Kidney capillary endothelial cell (primary cell): ENCODE measurements around the gene HSBP1L1.
"Not testable (repeated sequence)": the region's sequence is repeated elsewhere in the genome, so short reads cannot be mapped to it uniquely, and the experiment has no call there.

Experiments used
- DNase-seq: peaks from one replicate; pipeline ENCODE4 v3.0.0-alpha.2; 2018; ENCODE audit warnings: low spot score

Gene HSBP1L1

DNA sequence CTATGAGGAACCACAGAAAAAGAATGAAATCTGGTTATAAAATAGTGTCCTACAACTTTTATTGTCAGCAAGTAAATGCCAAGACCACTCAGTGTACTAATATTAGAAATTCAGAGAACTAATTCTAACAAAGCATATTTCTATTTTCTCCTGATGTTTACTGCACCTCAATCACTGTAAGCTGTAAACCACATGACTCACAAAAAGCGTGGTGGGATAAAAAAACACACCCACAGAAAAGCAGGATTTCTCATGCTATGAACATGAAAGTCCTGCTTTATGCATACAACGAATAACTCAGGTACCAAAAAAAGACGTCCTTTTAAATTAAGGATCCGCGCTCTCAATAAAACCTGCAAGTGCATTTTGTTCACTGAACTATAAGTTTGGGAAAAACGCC lies 23.1 kb downstream of the HSBP1L1 start:
- DNase-seq = no peak

DNA sequence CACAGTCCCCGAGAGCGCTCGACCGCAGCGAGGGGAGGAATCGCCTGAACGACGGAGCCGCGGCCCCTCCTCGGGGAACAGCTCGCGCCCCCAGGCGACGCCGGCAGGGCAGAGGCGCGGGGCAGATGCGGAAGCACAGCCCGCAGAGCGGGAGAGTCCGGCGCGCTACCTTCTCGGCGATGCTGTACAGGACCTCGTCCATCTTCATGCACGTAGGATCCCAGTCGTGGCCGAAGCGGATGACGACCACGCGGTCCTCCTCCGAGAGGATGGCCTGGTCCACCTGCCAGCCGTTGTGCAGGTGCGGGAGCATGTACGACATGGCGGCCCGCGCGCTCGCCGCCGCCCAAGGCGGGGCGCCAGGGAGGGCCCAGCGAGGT lies 23.6 kb downstream of the HSBP1L1 start:
- DNase-seq = no peak

DNA sequence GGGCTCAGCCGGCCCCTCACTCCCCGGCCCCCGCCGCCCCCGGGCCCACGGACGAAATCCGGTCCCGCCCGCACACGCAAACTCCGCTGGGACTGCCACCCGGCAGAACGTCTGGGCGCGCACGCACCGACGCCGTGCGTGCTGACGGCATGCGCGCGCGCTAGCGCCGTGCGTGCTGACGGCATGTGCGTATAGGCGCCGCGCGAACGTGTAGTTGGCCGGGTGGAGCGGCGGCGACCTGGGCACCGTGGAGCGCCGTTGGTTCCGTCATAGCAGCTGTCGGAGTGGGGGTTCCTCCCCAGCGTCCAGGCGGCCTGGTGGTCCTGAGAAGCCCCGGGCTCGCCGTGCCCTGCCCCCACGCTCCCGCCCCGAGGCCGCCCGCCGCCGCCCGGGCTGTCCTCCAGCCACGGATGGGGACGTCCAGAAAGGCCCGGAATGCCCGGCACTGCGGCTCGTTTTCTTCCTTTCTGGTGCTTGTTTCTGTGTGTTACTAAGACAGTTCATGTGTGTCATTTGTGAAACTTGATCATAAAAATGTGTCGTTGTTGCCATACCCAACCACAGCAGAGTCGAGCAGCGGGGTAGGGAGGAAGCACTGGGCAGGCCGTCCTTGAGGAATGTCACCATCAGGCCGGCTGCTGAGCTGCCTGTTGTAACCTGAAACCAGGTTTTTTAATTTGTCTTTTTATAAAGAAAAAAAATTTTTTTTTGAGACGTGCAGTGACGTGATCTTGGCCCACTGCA lies 24.2 kb downstream of the HSBP1L1 start, which contains the start of gene TXNL4A:
Gene TXNL4A, minus strand, starts transcription at position 113 of the 744 bp plus-strand sequence. CDS start 171 bp downstream, outside the sequence.
- DNase-seq = peak; percentile 73

DNA sequence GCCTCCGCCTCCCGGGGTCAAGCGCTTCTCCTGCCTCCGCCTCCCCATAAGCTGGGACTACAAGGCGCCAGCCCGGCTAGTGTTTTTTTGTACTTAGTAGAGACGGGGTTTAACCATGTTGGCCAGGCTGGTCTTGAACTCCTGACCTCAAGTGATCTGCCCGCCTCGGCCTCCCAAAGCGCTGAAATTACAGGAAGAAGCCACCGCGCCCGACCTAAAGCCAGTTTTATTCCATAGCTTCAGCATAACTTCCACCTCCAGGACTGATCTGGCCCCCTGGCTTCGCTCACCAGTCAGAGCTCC lies 24.7 kb downstream of the HSBP1L1 start:
- no peak for DNase-seq

DNA sequence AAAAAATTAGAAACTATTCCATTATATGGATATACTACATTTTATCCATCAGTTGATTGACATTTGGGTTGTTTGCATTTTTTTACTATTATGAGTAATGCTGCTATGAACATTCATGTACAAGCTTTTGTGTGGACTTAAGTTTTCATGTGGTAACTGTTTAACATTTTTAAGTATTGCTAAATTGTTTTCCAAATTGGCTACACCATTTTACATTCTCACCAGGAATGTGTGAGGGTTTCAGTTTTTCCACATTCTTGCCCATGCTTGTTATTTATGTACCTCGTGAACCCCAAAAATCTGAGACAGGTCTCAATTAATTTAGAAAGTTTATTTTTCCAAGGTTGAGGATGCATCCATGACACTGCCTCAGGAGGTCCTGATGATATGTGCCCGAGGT lies 27.1 kb downstream of the HSBP1L1 start:
- DNase-seq = no peak

DNA sequence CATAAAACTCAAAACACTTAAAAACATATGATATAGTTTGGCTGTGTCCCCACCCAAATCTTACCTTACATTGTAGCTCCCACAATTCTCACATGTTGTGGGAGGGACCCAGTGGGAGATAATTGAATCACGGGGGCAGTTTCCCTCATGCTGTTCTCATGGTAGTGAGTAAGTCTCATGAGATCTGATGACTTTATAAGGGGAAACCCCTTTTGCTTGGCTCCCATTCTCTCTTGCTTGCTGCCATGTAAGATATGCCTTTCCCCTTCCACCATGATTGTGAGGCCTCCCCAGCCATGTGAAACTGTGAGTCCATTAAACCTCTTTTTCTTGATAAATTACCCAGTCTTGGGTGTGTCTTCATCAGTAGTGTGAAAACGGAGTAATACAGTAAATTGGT lies 35.3 kb downstream of the HSBP1L1 start:
- DNase-seq = not testable (repeated sequence)

DNA sequence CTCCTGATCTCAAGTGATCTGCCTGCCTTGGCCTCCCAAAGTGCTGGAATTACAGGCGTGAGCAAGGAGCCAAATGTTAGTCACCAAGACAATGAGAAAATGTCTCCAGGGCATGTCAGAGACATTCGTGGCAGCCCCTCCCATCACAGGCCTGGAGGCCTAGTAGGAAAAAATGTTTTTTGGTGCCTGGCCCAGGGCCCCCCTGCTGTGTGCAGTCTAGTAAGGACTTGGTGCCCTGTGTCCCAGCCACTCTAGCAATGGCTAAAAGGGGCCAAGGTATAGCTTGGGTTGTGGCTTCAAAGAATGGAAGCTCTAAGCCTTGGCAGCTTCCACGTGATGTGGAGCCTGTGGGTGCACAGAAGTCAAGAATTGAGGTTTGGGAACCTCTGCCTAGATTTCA lies 36.4 kb downstream of the HSBP1L1 start:
- DNase-seq = no peak

DNA sequence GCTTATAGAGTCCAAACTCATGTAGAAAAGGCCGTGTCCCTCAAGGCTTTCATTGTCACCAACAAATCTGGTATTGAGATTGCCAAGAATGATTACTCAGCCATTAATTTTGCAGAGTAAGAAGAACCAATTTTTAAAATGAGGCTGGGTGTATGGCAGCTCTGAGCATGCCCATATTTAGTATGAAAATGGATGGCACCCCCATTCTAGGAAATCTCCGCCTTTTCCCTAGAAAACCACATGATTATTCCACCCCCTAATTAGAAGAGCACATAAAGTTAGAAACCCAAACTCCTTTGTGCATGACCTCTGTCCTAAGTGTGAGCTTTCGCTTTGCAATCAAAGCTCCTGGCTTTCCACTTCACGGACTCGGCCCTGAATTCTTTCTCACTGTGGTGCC lies 38.0 kb downstream of the HSBP1L1 start:
- DNase-seq = no peak

DNA sequence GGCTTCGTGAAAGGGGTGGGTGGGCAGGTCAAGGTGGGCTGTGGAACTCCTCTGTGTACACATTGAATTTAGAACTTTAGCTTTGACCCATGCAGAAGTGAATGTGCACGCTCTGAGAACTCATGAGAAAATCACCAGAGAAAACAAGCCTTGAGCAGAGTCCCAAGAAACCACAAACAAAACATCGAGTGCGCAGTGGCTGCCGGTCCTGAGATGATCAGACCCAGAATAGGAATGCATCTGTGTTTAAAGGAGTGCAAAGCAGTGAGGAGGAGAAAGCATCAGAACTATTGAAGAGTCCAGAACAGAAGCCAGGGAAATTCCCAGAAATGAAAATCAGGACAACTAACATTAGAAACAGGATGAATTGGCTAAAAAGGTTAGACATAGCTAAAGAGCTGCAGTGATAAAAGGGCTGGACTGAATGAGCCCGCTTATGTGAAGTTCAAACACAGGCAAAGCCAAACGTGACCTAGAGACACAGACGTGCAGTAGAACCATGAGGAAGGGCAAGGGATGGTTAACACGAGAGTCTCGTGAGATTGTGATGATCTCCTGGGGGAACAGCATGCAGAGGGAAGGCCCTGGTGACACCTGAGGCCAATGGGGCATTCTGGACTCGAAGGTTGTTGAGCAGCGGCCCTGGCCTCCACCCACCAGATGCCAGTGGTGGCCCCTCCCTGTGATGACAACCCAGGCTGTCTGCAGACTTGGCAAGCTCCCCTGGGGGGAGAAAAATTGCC lies 40.3 kb downstream of the HSBP1L1 start:
- no peak for DNase-seq

DNA sequence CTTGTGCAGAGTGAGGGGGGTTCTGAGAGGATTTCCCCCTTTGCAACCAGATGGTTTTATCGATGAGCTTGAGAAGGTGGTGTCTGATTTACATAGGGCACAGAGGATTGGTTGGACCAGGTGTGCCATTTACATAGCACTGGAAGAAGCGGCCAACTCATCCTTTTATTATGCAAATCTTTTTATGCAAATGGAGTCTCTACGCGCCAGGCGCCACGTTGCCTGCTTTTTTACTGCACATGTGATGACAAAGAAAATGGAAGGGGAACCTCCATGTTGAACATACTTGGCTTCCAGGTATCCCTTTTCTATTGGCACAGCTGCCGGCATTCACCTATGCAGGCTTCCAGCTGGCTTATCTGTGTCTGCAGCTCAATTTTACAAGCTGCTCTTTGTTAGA lies 42.3 kb downstream of the HSBP1L1 start:
- no peak for DNase-seq

DNA sequence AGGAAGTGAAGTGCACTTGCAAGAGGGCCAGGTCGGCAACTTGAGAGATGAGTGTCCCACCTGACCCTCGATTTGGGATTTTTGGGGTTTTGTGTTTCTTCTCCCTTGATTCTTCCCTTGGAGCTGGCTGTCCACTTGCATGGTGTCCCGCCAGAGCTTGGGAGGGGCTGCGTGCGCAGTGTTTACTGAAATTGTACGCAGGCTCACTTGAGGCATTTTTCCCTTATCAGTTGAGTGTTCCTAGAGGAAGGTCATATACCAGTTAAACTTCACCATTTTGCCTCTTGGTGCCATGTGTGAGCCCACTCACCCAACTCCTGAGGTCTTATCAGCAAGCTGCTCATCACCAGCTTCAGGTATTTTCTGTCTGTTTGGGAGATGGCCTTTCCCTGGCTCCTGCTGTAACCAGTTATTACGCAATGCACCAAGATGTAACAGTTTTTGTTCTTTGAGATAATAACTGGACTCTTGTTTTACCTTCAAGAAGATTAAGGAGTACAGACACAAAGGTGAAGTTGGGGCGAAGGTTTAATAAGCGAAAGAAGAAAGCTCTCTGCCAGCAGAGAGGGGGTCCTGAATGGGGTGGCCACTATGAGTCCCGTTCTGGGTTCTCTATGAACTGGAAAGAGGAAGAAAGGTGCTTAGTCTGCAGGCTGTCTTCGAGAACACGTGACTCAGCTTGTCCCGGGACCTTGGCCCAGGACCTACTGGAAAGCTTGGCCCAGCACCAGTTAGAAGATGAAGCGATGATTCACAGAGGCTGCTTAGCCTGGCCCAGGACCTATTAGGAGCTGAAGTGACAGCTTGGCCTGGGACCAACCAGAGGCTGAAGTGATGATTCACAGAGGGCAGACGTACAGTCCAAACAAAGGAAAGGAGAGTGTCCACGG lies 45.5 kb downstream of the HSBP1L1 start:
- DNase-seq = peak; percentile 3

DNA sequence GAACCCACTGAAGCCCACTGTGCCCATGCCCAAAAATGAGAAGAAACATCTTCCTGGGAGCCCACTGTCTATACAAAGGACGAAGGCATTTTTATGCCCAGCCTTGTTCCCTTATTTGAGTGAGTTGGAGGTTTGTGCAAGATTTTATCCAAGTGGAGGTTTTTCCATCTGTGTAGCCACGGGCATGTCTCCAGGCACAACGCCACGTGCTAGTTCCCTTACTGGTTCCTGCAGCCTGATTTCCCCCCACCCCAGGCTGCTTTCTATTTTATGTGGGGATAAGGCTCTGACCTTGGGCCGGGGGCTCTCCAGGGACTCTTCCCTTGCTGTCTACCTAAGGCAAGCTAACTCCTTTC lies 46.1 kb downstream of the HSBP1L1 start:
- DNase-seq = no peak

DNA sequence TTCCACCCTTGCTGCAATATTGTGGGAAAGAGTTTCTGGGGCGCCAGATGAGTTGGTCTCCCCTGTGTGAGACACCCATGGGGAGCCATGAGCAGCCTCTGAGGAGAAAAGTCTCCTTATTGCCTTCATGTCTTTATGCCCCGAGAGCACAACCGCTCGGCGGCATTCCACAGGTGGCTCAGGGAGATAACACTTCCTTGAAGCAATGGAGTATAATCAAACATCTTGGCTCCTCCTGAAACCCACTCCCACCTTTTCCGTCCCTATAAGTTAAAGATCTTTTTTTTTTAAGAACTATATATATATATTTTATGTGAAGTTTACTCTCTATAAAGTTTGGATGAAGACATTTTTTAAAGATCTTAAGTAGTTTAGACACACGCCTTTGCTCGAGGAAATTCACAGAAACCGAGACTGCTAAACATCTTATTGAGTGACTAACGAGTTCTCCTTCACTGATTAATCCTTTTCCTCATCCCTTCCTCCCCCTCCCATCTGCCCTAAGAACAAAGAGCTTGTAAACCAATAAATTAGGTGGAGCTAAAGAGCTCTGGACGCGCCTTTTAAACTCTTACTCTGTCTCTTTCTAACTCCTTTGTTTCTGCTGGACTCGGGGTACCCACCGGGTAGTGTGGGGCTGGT lies 47.2 kb downstream of the HSBP1L1 start:
- not testable (repeated sequence) for DNase-seq

DNA sequence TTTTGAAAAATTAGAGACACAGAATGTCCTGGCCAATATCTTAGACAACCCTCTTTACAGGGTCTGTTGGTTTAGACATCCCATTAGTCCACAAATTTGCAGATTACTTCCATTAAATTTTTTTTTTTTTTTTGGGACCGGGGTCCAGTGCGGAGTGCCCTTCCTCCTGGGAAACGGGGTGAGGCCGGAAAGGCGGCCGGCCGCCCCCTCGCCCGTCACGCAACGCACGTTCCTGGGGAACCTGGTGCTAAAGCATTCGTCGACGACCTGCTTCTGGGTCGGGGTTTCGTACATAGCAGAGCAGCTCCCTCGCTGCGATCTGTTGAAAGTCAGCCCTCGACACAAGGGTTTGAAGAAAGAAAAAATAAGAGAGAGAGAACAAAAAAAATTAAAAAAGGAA lies 48.3 kb downstream of the HSBP1L1 start:
- no peak for DNase-seq
